IPS-NIHi11 (cell line): Measurements from ENCODE around the gene TCP10L.
"Not testable (repeated sequence)": the region's sequence is repeated elsewhere in the genome, so short reads cannot be mapped to it uniquely, and the experiment has no call there.

ENCODE experiments used
- DNase-seq: peaks from one replicate; pipeline ENCODE4 v3.0.0; 2012; ENCODE audit warnings: mixed read lengths, low spot score

Gene TCP10L

GRCh38 chr21:32585970-32586369 is 647 bp upstream of the TCP10L start:
- DNase-seq = no peak

GRCh38 chr21:32584472-32584871 is 851 bp downstream of the TCP10L start:
- DNase-seq = no peak

GRCh38 chr21:32581732-32582131 is 3.6 kb downstream of the TCP10L start:
- no peak for DNase-seq

- no peak for DNase-seq
These were observed 4.4 kb downstream of the TCP10L start for GRCh38 chr21:32580949-32581348.

- DNase-seq = peak; percentile 39
These were observed 7.1 kb downstream of the TCP10L start for GRCh38 chr21:32578107-32578691.

GRCh38 chr21:32576011-32576410 is 9.3 kb downstream of the TCP10L start:
- DNase-seq = no peak

- DNase-seq = no peak
These were observed 10.1 kb downstream of the TCP10L start for GRCh38 chr21:32574946-32575925.

GRCh38 chr21:32572574-32573420 is 12.5 kb downstream of the TCP10L start:
- DNase-seq = no peak

- no peak for DNase-seq
These were observed 14.9 kb downstream of the TCP10L start for GRCh38 chr21:32570456-32570855.

GRCh38 chr21:32569261-32570230 is 15.8 kb downstream of the TCP10L start:
- peak; percentile 82 for DNase-seq

- DNase-seq = no peak
These were observed 17.7 kb downstream of the TCP10L start for GRCh38 chr21:32567626-32568025.

- no peak for DNase-seq
These were observed 18.5 kb downstream of the TCP10L start for GRCh38 chr21:32566741-32567389.

GRCh38 chr21:32565856-32566465 is 19.4 kb downstream of the TCP10L start:
- DNase-seq = no peak

- no peak for DNase-seq
These were observed 22.4 kb downstream of the TCP10L start for GRCh38 chr21:32562915-32563314.

GRCh38 chr21:32562426-32562825 is 22.9 kb downstream of the TCP10L start:
- DNase-seq = no peak

- DNase-seq = not testable (repeated sequence)
These were observed 23.8 kb downstream of the TCP10L start for GRCh38 chr21:32561476-32561875.

- no peak for DNase-seq
These were observed 24.4 kb downstream of the TCP10L start for GRCh38 chr21:32560896-32561295.

GRCh38 chr21:32559006-32559610 is 26.2 kb downstream of the TCP10L start:
- DNase-seq = no peak

- no peak for DNase-seq
These were observed 27.2 kb downstream of the TCP10L start for GRCh38 chr21:32558106-32558505.
